ENCODE results near the gene PKD1L1.
A peak's percentile ranks its signal among the peaks of the same experiment; 100 is the strongest.
"Not testable (repeated sequence)": the region's sequence is repeated elsewhere in the genome, so short reads cannot be mapped to it uniquely, and the experiment has no call there.

Gene PKD1L1

DNA sequence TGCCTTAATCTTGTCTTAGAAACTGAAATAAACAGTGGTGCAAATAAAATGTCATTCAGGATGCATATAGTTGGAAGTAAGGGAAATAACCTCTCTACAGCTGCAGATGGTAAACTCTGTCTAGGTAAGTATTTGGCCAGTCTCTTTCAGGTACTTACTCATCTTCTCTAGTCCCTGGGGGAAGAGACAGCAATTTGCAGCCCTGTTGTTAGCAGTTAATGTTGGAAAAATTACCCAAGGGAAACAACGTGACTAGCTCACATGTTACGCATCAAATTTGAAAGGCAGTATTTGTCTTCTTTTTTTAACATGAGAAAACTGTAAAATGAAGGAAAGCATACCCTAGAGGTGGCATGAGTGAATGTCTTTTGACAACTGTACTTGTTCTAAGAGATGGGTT is 34.3 kb upstream of the PKD1L1 start:
- POLR2A ChIA-PET = no interaction called here
- CTCF ChIA-PET = interaction anchor here (0.6 to 2.5 kb wide), 6 partner anchors 9 to 172 kb away, joined by 3 to 13 read pairs (median 6); no protein-coding TSS in a partner anchor
- Histone ChIP-seq H3K9me3 (ENCODE audit: control insufficient read depth, insufficient read depth, low read depth, low read length) (no peaks in the 10 kb centered on the region), H3K4me1 (ENCODE audit: control insufficient read depth, insufficient read depth, low read length) (no peaks in the 10 kb centered on the region), H3K36me3 (ENCODE audit: control insufficient read depth in 2 of 2, insufficient read depth in 1 of 2, low read length in 2 of 2) (peaks cover 5 to 9% of the 10 kb centered on the region in 2 experiments; a peak in 2 of 3 replicates), H3K4me3 (ENCODE audit: low read depth, low read length) (no peak overlapping the region), H3K27ac (ENCODE audit: extremely low read depth, low read depth, low read length) (no peak overlapping the region)
- TF ChIP-seq FEZF1 (tag by site-specific recombination; IDR thresholded peaks at IDR 0.05) = no peak
- no peak for TF ChIP-seq ZNF138 (tag by site-specific recombination; IDR thresholded peaks at IDR 0.05; ENCODE audit: borderline replicate concordance)
- no peak for TF ChIP-seq YY1 (tag by site-specific recombination; IDR thresholded peaks at IDR 0.05)

DNA sequence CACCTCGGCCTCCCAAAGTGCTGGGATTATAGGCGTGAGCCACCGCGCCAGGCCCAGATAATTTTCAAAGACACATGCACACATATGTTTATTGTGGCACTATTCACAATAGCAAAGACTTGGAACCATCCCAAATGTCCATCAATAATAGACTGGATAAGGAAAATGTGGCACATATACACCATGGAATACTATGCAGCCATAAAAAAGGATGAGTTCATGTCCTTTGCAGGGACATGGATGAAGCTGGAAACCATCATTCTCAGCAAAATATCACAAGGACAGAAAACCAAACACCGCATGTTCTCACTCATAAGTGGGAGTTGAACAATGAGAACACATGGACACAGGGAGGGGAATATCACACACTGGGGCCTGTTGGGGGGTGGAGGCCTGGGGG is 32.4 kb upstream of the PKD1L1 start:
- H3K36me3 ChIP-seq (ENCODE audit: control insufficient read depth in 2 of 2, insufficient read depth in 1 of 2, low read length in 2 of 2) = peaks cover 19 to 29% of the 10 kb centered on the region in 2 experiments
- H3K9me3 ChIP-seq (ENCODE audit: control insufficient read depth, insufficient read depth, low read depth, low read length); POLR2A ChIA-PET; H3K4me1 ChIP-seq (ENCODE audit: control insufficient read depth, insufficient read depth, low read length); H3K27ac ChIP-seq (ENCODE audit: extremely low read depth, low read depth, low read length); H3K4me3 ChIP-seq (ENCODE audit: low read depth, low read length); CTCF ChIA-PET: not testable (repeated sequence)
- TF ChIP-seq ZNF580 (tag by site-specific recombination; IDR thresholded peaks at IDR 0.05) (0 out of 2 replicates have a peak, but pooled peaks have one; percentile 31), ZNF146 (tag by site-specific recombination; IDR thresholded peaks at IDR 0.05) (peak; percentile 91)

- Histone ChIP-seq H3K27ac (ENCODE audit: extremely low read depth, low read depth, low read length) (peak overlapping the region; percentile 87; the same call in 1 of the 2 replicates), H3K9me3 (ENCODE audit: control insufficient read depth, insufficient read depth, low read depth, low read length) (no peaks in the 10 kb centered on the region), H3K4me1 (ENCODE audit: control insufficient read depth, insufficient read depth, low read length) (no peaks in the 10 kb centered on the region), H3K4me3 (ENCODE audit: low read depth, low read length) (peak overlapping the region; percentile 95), H3K36me3 (ENCODE audit: control insufficient read depth in 2 of 2, insufficient read depth in 1 of 2, low read length in 2 of 2) (peaks cover 19 to 35% of the 10 kb centered on the region in 2 experiments)
- TF ChIP-seq, protein P1, sequence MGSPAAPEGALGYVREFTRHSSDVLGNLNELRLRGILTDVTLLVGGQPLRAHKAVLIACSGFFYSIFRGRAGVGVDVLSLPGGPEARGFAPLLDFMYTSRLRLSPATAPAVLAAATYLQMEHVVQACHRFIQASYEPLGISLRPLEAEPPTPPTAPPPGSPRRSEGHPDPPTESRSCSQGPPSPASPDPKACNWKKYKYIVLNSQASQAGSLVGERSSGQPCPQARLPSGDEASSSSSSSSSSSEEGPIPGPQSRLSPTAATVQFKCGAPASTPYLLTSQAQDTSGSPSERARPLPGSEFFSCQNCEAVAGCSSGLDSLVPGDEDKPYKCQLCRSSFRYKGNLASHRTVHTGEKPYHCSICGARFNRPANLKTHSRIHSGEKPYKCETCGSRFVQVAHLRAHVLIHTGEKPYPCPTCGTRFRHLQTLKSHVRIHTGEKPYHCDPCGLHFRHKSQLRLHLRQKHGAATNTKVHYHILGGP (tag by site-specific recombination; IDR thresholded peaks at IDR 0.05) = no peak
- TF ChIP-seq ZNF530 (tag by site-specific recombination; IDR thresholded peaks at IDR 0.05; ENCODE audit: low read depth) = no peak
- peak; percentile 12; the same call in 1 of the 2 replicates for TF ChIP-seq ZNF335 (tag by site-specific recombination; conservative IDR thresholded peaks at IDR 0.05)
- TF ChIP-seq MEIS1 (CRISPR knock-in tag; IDR thresholded peaks at IDR 0.05; ENCODE audit: borderline replicate concordance) = no peak
- ChIA-PET CTCF (no interaction called here), POLR2A (no interaction called here)
Measured at GRCh38 chr7:47979832-47980181, 31.5 kb upstream of the PKD1L1 start.

GRCh38 chr7:47979145-47979831 is 31.0 kb upstream of the PKD1L1 start, which contains the start of gene HUS1:
HUS1 (minus strand) TSS chr7:47979615; CDS start chr7:47979519, 96 bp downstream.
- CTCF ChIA-PET = interaction anchor here (1.3 to 1.7 kb wide), 3 partner anchors 9 to 131 kb away, joined by 3 to 17 read pairs (median 3); no protein-coding TSS in a partner anchor
- POLR2A ChIA-PET = no interaction called here
- H3K27ac ChIP-seq (ENCODE audit: extremely low read depth, low read depth, low read length) = peak within 1 kb of the TSS; percentile 87
- no peaks in the 10 kb centered on the region for H3K9me3 ChIP-seq (ENCODE audit: control insufficient read depth, insufficient read depth, low read depth, low read length)
- H3K4me1 ChIP-seq (ENCODE audit: control insufficient read depth, insufficient read depth, low read length) = no peaks in the 10 kb centered on the region
- H3K36me3 ChIP-seq (ENCODE audit: control insufficient read depth in 2 of 2, insufficient read depth in 1 of 2, low read length in 2 of 2) = peaks cover 20 to 40% of the 10 kb centered on the region in 2 experiments
- peak within 1 kb of the TSS; percentile 95 for H3K4me3 ChIP-seq (ENCODE audit: low read depth, low read length)
- TF ChIP-seq TRIM28 (IDR thresholded peaks at IDR 0.05; ENCODE audit: borderline replicate concordance, low read length) = no peak
- TF ChIP-seq PRDM10 (tag by site-specific recombination; IDR thresholded peaks at IDR 0.05) = peak; percentile 90
- no peak for TF ChIP-seq ZFP41 (tag by site-specific recombination; IDR thresholded peaks at IDR 0.05; ENCODE audit: borderline replicate concordance)
- TF ChIP-seq, protein P2, sequence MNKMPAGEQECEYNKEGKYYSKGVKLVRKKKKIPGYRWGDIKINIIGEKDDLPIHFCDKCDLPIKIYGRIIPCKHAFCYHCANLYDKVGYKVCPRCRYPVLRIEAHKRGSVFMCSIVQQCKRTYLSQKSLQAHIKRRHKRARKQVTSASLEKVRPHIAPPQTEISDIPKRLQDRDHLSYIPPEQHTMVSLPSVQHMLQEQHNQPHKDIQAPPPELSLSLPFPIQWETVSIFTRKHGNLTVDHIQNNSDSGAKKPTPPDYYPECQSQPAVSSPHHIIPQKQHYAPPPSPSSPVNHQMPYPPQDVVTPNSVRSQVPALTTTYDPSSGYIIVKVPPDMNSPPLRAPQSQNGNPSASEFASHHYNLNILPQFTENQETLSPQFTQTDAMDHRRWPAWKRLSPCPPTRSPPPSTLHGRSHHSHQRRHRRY (tag by site-specific recombination; IDR thresholded peaks at IDR 0.05) = no peak
- TF ChIP-seq, protein P3, sequence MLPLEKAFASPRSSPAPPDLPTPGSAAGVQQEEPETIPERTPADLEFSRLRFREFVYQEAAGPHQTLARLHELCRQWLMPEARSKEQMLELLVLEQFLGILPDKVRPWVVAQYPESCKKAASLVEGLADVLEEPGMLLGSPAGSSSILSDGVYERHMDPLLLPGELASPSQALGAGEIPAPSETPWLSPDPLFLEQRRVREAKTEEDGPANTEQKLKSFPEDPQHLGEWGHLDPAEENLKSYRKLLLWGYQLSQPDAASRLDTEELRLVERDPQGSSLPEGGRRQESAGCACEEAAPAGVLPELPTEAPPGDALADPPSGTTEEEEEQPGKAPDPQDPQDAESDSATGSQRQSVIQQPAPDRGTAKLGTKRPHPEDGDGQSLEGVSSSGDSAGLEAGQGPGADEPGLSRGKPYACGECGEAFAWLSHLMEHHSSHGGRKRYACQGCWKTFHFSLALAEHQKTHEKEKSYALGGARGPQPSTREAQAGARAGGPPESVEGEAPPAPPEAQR (tag by site-specific recombination; IDR thresholded peaks at IDR 0.05) = 0 out of 2 replicates have a peak, but pooled peaks have one; percentile 59
- TF ChIP-seq ZNF610 (tag by site-specific recombination; IDR thresholded peaks at IDR 0.05; ENCODE audit: borderline replicate concordance) = peak; percentile 54; the same call in 1 of the 2 replicates
- peak; percentile 76 for TF ChIP-seq BCL11A (tag by site-specific recombination; IDR thresholded peaks at IDR 0.05; ENCODE audit: low read depth)
- TF ChIP-seq ZNF2 (tag by site-specific recombination; IDR thresholded peaks at IDR 0.05) = peak; percentile 88
- TF ChIP-seq OSR2 (tag by site-specific recombination; IDR thresholded peaks at IDR 0.05) = no peak
- peak; percentile 89 for TF ChIP-seq SP2 (tag by site-specific recombination; IDR thresholded peaks at IDR 0.05)

Data from HEK293 (cell line).